Measurements from ENCODE around the gene TBC1D22A. TPM values are rescaled to one million over a fixed set of nuclear protein-coding genes. Genes with fewer than 3 reads are reported as not detected.

TBC1D22A gene
- total and polyA plus RNA-seq, 4 donors: 4.1 to 12.4 (median 8.4) TPM

GRCh38 chr22:47091246-47091651, 328.8 kb downstream of the TBC1D22A start (continued):
- TF ChIP-seq GABPA (IDR thresholded peaks at IDR 0.05 in 1 of 2, conservative IDR thresholded peaks at IDR 0.05 in 1 of 2): no peak

GRCh38 chr22:47091921-47092700, 329.7 kb downstream of the TBC1D22A start:
- Histone ChIP-seq H3K4me1 (ENCODE audit: control insufficient read depth in 4 of 4, insufficient read depth in 4 of 4, low read length in 3 of 4) (peaks cover 0 to 11% (median 6%) of the 10 kb centered on the region in 4 donors), H3K9ac (ENCODE audit: low read depth in 1 of 2, low read length in 2 of 2) (no peak overlapping the region), H3K9me3 (ENCODE audit: control insufficient read depth in 4 of 4, low read length in 3 of 4) (peaks cover 0 to 5% (median 0%) of the 10 kb centered on the region in 4 donors), H3K36me3 (ENCODE audit: control insufficient read depth in 4 of 4, insufficient read depth in 3 of 4, low read depth in 1 of 4, low read length in 3 of 4) (no peaks in the 10 kb centered on the region), H3K27me3 (ENCODE audit: control insufficient read depth in 4 of 4, insufficient read depth in 4 of 4, low read length in 3 of 4) (no peaks in the 10 kb centered on the region), H3K27ac (ENCODE audit: low read depth in 1 of 2, low read length in 2 of 2) (no peak overlapping the region), H3K4me3 (ENCODE audit: low read depth in 1 of 3, low read length in 3 of 3) (no peak overlapping the region)
- no peak for TF ChIP-seq FOXA2 (IDR thresholded peaks at IDR 0.05)
- no peak for TF ChIP-seq JUND (IDR thresholded peaks at IDR 0.05)
- TF ChIP-seq EGR1 (IDR thresholded peaks at IDR 0.05; ENCODE audit: low read depth in 2 of 2): no peak
- no peak for TF ChIP-seq YY1 (IDR thresholded peaks at IDR 0.05)
- no peak for TF ChIP-seq FOXA1 (IDR thresholded peaks at IDR 0.05)
- no peak for TF ChIP-seq ATF3 (IDR thresholded peaks at IDR 0.05)
- TF ChIP-seq SP1 (IDR thresholded peaks at IDR 0.05): no peak
- TF ChIP-seq TAF1 (conservative IDR thresholded peaks at IDR 0.05): no peak
- no peak for TF ChIP-seq ZBTB33 (IDR thresholded peaks at IDR 0.05)
- no peak for TF ChIP-seq GABPA (IDR thresholded peaks at IDR 0.05 in 1 of 2, conservative IDR thresholded peaks at IDR 0.05 in 1 of 2)
- DNase-seq (ENCODE audit: low spot score): no peak
- 96% methylated on average over 16 of the region's 16 CpGs for WGBS

GRCh38 chr22:47092896-47093311, 330.5 kb downstream of the TBC1D22A start:
- WGBS: 98% methylated on average over 9 of the region's 9 CpGs
- Histone ChIP-seq H3K27me3 (ENCODE audit: control insufficient read depth in 4 of 4, insufficient read depth in 4 of 4, low read length in 3 of 4) (no peaks in the 10 kb centered on the region), H3K9ac (ENCODE audit: low read depth in 1 of 2, low read length in 2 of 2) (no peak overlapping the region), H3K27ac (ENCODE audit: low read depth in 1 of 2, low read length in 2 of 2) (no peak overlapping the region), H3K36me3 (ENCODE audit: control insufficient read depth in 4 of 4, insufficient read depth in 3 of 4, low read depth in 1 of 4, low read length in 3 of 4) (no peaks in the 10 kb centered on the region), H3K4me1 (ENCODE audit: control insufficient read depth in 4 of 4, insufficient read depth in 4 of 4, low read length in 3 of 4) (peaks cover 0 to 11% (median 6%) of the 10 kb centered on the region in 4 donors), H3K9me3 (ENCODE audit: control insufficient read depth in 4 of 4, low read length in 3 of 4) (peaks cover 0 to 5% (median 0%) of the 10 kb centered on the region in 4 donors), H3K4me3 (ENCODE audit: low read depth in 1 of 3, low read length in 3 of 3) (no peak overlapping the region)
- no peak for DNase-seq (ENCODE audit: low spot score)
- no peak for TF ChIP-seq YY1 (IDR thresholded peaks at IDR 0.05)
- no peak for TF ChIP-seq FOXA1 (IDR thresholded peaks at IDR 0.05)
- no peak for TF ChIP-seq ATF3 (IDR thresholded peaks at IDR 0.05)
- TF ChIP-seq NR2F2 (IDR thresholded peaks at IDR 0.05): no peak
- no peak for TF ChIP-seq CTCF (IDR thresholded peaks at IDR 0.05; ENCODE audit: low read depth, low read length, missing input control)
- TF ChIP-seq SP1 (IDR thresholded peaks at IDR 0.05): no peak
- no peak for TF ChIP-seq FOXA2 (IDR thresholded peaks at IDR 0.05)
- TF ChIP-seq EGR1 (IDR thresholded peaks at IDR 0.05; ENCODE audit: low read depth in 2 of 2): no peak
- TF ChIP-seq MAX (IDR thresholded peaks at IDR 0.05): no peak
- no peak for TF ChIP-seq RAD21 (IDR thresholded peaks at IDR 0.05)
- no peak for TF ChIP-seq GABPA (IDR thresholded peaks at IDR 0.05 in 1 of 2, conservative IDR thresholded peaks at IDR 0.05 in 1 of 2)
